Gastrocnemius medialis (tissue), 4 donors: ENCODE data around the gene ETV6.

Experiments used
- CTCF ChIP-seq, 5 experiments: fragments of 450-650 bp in 3 of 5; fragments of 200-600 bp in 2 of 5; sonication (generic) in 2 of 5; IDR thresholded peaks in 4 of 5; conservative IDR thresholded peaks in 1 of 5; 1 replicate in 4 of 5; 2 replicates in 1 of 5; pipeline ENCODE4 v1.5.1; 2016 to 2019; ENCODE audit warnings: antibody characterized with exemption in 5 of 5, mild to moderate bottlenecking in 3 of 5, moderate library complexity in 3 of 5
- POLR2A ChIP-seq, 2 donors: fragments of 450-650 bp; IDR thresholded peaks; one replicate each; pipeline ENCODE4 v1.6.1; 2017; ENCODE audit warnings: antibody characterized with exemption in 2 of 2, mild to moderate bottlenecking in 2 of 2, moderate library complexity in 2 of 2

- TF ChIP-seq CTCF (IDR thresholded peaks at IDR 0.05 in 4 of 5, conservative IDR thresholded peaks at IDR 0.05 in 1 of 5): no peak
- no peak for TF ChIP-seq POLR2A (IDR thresholded peaks at IDR 0.05)
Observed at GRCh38 chr12:11660624-11661023, 11.2 kb downstream of the ETV6 start.
